Stimulated activated CD8-positive, alpha-beta memory T cell treated with anti-CD3 and anti-CD28 coated beads, Interleukin-4, amount 100 ng/mL, for 4 hours (primary cell): ENCODE measurements around the gene CREB1.
"Not testable (repeated sequence)": the region's sequence is repeated elsewhere in the genome, so short reads cannot be mapped to it uniquely, and the experiment has no call there.

Experiments
- DNase-seq, 2 donors: peaks; one replicate each; pipeline ENCODE4 v3.0.0-alpha.2; 2020; ENCODE audit warnings: low read depth in 2 of 2, low spot score in 1 of 2

CREB1 gene

GRCh38 chr2:207529330-207530159 is at the start of gene CREB1:
Gene CREB1, plus strand, starts transcription at chr2:207529962. Its CDS starts 25,674 bp downstream, at chr2:207555636.
- DNase-seq, result peak; percentile 99

GRCh38 chr2:207480521-207481040 is 49.2 kb upstream of the CREB1 start:
- no peak for DNase-seq

- DNase-seq, result no peak
Measured at GRCh38 chr2:207481924-207482323, 47.8 kb upstream of the CREB1 start.

GRCh38 chr2:207482630-207483029 is 47.1 kb upstream of the CREB1 start:
- DNase-seq, result no peak

- DNase-seq, result no peak
Measured at GRCh38 chr2:207483066-207483465, 46.7 kb upstream of the CREB1 start.

DNA sequence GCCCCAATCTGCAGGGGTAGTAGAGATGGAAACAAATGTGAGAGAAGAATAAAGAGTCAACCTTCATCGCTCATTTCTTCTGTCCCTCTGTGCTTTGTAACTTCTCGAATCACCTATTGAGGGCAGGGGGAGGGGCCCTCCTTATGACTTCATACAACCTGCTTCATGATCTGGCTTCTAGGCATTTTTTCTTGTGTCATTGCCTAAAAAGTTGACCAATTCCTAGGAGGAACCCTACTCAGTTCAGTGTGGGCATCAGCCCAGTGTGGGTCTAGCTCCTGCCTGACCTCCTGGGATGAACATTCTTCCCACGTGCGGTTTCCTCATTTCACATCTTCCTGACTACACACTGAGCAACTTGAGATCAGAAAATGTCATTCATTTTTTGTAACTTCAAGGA is 46.3 kb upstream of the CREB1 start:
- DNase-seq, result no peak

DNA sequence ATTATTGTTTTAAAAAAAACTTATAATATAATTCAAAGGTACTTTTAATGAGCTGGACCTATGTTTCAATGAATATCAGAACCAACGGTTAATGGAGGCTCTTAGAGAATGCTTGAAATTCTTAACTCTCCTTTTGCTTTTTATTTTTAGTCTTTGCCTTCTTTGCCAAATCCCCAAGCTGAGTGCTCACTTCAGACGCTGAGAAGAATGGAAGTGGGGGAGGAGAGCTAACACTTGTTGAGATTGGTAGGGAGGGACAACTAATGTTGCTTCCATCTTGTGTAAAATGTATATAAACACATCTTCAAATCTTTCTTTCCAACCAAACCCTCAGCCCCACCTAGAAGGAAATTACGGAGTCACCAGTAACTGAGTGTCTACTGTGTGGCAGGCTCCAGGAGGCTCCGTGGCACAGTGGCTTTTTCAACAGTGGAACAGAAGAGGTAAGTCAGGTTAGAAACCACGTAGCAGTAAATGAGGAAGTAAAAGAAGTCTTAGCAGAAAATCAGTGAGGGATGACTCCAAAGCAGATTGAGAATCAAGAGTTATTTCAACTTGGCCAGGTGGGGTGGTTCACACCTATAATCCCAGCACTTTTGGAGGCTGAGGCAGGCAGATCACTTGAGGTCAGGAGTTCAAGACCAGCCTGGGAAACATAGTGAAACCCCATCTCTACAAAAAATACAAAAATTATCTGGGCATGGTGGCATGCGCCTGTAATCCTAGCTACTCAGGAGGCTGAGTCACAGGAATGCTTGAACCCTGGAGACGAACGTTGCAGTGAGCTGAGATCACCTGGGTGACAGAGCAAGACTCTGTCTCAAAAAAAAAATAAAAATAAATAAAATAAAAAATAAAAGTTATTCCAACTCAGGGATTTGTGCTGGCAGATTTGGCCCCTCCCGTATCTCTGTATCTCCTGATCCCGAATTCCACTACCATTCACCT is 45.0 kb upstream of the CREB1 start:
- no peak for DNase-seq

- no peak for DNase-seq
Measured at GRCh38 chr2:207487650-207488311, 42.0 kb upstream of the CREB1 start.

GRCh38 chr2:207489251-207489650 is 40.5 kb upstream of the CREB1 start:
- DNase-seq, result no peak

DNA sequence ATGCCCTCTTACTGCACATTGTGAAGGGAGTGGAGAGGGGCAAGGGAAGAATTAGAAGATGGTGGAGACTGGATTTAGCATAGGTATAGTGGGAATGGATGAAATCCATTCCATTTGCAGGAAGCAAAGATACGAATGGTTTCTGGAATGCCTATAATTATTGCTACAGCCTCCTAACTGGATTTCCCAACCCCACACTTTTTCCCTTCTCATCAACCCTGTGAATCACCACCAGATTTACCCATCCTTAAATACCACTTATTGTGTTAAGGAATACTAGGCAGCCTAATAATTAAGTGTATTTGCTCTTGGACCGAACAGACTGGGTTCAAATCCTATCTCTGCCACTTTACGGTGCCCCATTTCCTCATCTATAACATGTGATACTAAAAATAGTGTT is 39.3 kb upstream of the CREB1 start:
- DNase-seq, result no peak

GRCh38 chr2:207491086-207491485 is 38.7 kb upstream of the CREB1 start:
- DNase-seq, result no peak

DNA sequence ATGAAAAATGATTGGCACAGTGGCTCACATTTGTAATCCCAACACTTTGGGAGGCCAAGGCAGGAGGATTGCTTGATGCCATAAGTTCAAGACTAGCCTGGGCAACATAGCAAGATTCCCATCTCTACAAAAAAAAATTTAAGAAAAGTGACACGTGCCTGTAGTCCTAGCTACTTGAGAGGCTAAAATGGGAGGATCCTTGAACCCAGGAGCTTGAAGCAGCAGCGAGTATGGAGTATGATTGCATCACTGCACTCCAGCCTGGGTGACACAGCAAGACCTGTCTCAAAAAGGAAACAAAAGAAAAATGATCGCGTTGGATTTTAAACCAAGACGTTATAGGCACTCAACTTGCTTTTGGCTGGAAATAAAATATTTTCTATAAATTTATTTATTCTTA is 37.8 kb upstream of the CREB1 start:
- DNase-seq, result no peak

DNA sequence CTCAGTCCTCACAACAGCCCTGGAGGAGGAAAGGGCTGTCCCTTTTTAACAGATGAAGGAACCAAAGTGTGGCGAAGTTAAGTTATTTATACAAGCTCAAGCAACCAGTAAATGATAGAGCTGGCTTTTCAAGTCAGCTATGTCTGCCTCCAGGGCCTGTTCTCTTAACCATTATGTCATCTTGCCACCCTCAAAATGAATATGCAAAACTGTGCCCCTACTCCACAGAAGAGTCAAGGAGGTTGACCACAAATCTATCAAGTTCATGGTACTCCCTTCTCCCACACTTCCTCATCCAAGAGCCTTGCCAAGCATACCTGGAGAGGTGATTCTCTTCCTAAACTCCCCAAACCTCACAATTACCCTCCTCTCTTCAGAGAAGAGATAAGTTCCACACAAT is 37.3 kb upstream of the CREB1 start:
- no peak for DNase-seq

DNA sequence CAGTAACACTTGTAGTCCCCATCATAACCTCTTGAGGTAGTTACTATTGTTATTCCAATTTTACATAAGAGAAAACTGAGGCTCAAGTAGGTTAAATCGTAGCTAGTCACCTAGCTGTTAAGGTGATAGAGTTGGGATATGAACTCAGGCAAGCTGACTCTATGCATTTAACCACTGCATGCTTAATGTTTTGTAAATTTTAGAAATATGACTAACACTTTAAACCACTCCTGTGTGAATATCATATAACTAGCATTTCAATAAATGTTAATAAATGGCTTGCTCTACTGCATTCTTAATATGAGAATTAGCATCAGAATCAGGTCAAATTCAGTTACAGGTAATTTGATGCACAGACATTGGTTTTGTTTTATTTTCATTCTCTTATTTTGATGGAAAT is 35.6 kb upstream of the CREB1 start:
- DNase-seq, result no peak

DNA sequence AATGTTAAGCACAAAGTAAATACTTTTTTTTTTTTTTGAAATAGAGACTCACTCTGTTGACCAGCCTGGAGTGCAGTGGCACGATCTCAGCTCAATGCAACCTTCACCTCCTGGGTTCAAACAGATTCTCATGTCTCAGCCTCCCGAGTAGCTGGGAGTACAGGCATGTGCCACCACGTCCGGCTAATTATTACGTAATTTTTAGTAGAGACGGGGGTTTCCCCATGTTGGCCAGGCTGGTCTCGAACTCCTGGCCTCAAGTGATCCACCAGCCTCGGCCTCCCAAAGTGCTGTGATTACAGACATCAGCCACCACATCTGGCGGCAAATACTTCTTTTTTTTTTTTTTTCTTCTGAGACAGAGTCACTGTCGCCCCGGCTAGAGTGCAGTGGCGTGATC is 32.8 kb upstream of the CREB1 start:
- DNase-seq, result not testable (repeated sequence)

- no peak for DNase-seq
Measured at GRCh38 chr2:207497596-207497995, 32.2 kb upstream of the CREB1 start.

DNA sequence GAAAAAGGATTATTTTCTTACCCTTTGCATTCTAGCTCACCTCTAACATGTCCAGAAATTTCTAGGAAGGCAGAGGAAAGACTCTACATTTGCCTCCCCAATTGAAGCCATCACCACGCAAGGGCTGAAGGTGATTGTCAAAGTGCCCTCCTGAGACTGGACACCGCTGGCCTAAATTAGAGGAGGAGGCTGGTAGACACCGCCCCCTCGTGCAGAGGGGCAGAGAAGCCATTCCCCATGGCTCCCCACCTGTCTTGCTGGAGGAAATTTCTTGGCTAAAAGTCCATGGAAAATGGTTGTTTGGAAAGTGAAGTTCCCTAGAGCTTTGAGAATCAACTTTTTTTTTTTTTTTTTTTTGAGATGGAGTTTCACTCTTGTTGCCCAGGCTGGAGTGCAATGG is 31.3 kb upstream of the CREB1 start:
- DNase-seq, result no peak

- DNase-seq, result no peak
Measured at GRCh38 chr2:207499114-207499513, 30.6 kb upstream of the CREB1 start.

DNA sequence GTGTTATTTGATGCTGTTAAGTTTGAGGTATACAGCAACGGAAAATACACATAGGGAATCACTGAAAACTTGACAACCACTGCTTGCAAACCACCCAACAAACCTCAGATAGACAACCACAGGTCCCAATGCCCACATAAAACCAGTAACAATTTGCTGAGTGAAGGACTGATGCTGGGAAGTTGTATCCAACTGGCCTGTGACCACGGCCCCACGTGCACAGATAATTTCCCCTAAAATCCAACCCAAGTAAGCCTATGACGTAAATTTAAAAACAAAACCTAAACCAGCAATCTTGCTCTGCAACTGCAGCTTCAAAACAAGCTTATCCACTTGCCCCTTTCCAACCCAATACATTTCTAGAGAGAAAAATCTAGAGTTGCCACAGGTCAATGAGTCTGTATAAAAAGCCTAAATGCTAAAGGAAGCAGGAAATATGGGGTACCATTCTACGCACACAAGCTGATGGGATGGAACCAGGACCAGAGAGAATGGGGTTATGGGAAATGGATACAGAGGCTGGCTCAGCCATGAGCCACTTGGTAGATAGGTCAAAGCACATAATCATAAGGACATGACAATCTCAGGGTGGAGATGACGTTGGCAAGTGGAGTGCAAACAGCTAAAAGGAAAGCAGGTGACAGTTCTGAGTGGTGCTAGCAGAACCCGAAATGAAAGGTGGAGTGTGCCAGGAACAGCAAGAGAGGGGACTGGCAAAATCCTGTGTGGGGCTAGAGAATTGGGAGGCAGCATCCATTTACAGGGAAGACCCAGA is 27.8 kb upstream of the CREB1 start:
- DNase-seq, result no peak

GRCh38 chr2:207502577-207503198 is 27.1 kb upstream of the CREB1 start:
- DNase-seq, result no peak
